Upper lobe of left lung (tissue), 6 donors: Measurements from ENCODE around the gene RGS7. TPM values are rescaled to one million over a fixed set of nuclear protein-coding genes. Genes with fewer than 3 reads are reported as not detected.
A peak's percentile ranks its signal among the peaks of the same experiment; 100 is the strongest.

Source experiments
- ATAC-seq, 2 donors: fragments of 200-7000 bp; cut with Tn5 transposase; one replicate each; pipeline ENCODE4 v1.9.1; 2022; ENCODE audit warnings: mild to moderate bottlenecking in 2 of 2, moderate library complexity in 2 of 2; ENCODE audit not compliant: low FRiP score in 2 of 2
- DNase-seq, 2 donors: peaks; one replicate each; pipeline ENCODE4 v3.0.0-alpha.2; 2019 to 2020
- H3K27ac ChIP-seq, 4 donors: fragments of 200-600 bp; sonication (generic); one replicate each; pipeline ENCODE4 v1.5.1; 2016 to 2019
- H3K27me3 ChIP-seq, 4 donors: fragments of 200-600 bp; sonication (generic); one replicate each; pipeline ENCODE4 v1.5.1; 2017 to 2019
- H3K36me3 ChIP-seq, 4 donors: fragments of 200-600 bp; sonication (generic); one replicate each; pipeline ENCODE4 v1.5.1; 2016 to 2019
- H3K4me1 ChIP-seq, 4 donors: fragments of 200-600 bp; sonication (generic); one replicate each; pipeline ENCODE4 v1.5.1; 2018 to 2019
- H3K4me3 ChIP-seq, 4 donors: fragments of 200-600 bp; sonication (generic); one replicate each; pipeline ENCODE4 v1.5.1; 2017 to 2019; ENCODE audit warnings: mild to moderate bottlenecking in 2 of 4, moderate library complexity in 1 of 4
- H3K9me3 ChIP-seq, 4 donors: fragments of 200-600 bp; sonication (generic); one replicate each; pipeline ENCODE4 v1.5.1; 2018 to 2019
- CTCF ChIP-seq, 6 experiments: fragments of 450-650 bp in 4 of 6; fragments of 200-600 bp in 2 of 6; sonication (generic) in 2 of 6; IDR thresholded peaks; one replicate each; pipeline ENCODE4 v1.5.1; 2016 to 2019; ENCODE audit warnings: antibody characterized with exemption in 6 of 6
- EP300 ChIP-seq, 4 donors: sonication (generic); formaldehyde crosslinking; IDR thresholded peaks; one replicate each; pipeline ENCODE4 v1.5.1; 2017; ENCODE audit warnings: antibody characterized with exemption in 4 of 4, control low read depth in 2 of 4
- POLR2A ChIP-seq, 4 donors: fragments of 450-650 bp; IDR thresholded peaks; one replicate each; pipeline ENCODE4 v1.5.1; 2016 to 2017; ENCODE audit warnings: antibody characterized with exemption in 4 of 4, mild to moderate bottlenecking in 2 of 4
- POLR2AphosphoS5 ChIP-seq, 2 donors: sonication (generic); formaldehyde crosslinking; IDR thresholded peaks; one replicate each; pipeline ENCODE4 v1.5.1; 2017; ENCODE audit warnings: antibody characterized with exemption in 2 of 2
- WGBS, 2 donors: methylation state at CpG; one replicate each; pipeline ENCODE4 v1.1.5; 2017 to 2018; 5-methylcytosine and 5-hydroxymethylcytosine counted together
- total RNA-seq, 6 donors: library from RNA; depleted of rRNA in 4 of 6; stranded (reverse); fragments of >200 nt in 4 of 6; gene quantifications; one replicate each; pipeline versions ENCODE4 v1.1.0 to v1.2.1, GENCODE V29; 2016 to 2021
- donor health status: DM: no; HTN: no; CAD: no; lungs with moderate emphysema.
- donor health status: DM: no; HTN: yes; CAD: no; lungs with severe emphysema.

RGS7 gene
- total RNA-seq, 6 donors from 2014 or later, result 0.15 TPM; not detected in 5

GRCh38 chr1:240968864-240969263 lies 388.1 kb downstream of the RGS7 start:
- H3K4me1 ChIP-seq, result no peaks in the 10 kb centered on the region
- no peaks in the 10 kb centered on the region for H3K36me3 ChIP-seq
- H3K27ac ChIP-seq, result no peak overlapping the region
- no peaks in the 10 kb centered on the region for H3K9me3 ChIP-seq
- WGBS, 2 donors, result 78 to 90% methylated on average over 5 of the region's 5 CpGs
- no peak for DNase-seq
- no peaks in the 10 kb centered on the region for H3K27me3 ChIP-seq
- no peak for ATAC-seq
- no peak for TF ChIP-seq EP300 (IDR thresholded peaks at IDR 0.05)
- H3K4me3 ChIP-seq, result no peak overlapping the region

GRCh38 chr1:240967070-240967724 lies 389.8 kb downstream of the RGS7 start:
- no peaks in the 10 kb centered on the region for H3K4me1 ChIP-seq
- H3K9me3 ChIP-seq, result no peaks in the 10 kb centered on the region
- no peak for ATAC-seq
- H3K36me3 ChIP-seq, result no peaks in the 10 kb centered on the region
- peak in 1 of 2 donors; percentile 27 for DNase-seq
- H3K27ac ChIP-seq, result no peak overlapping the region
- 63 to 78% methylated on average over 10 of the region's 10 CpGs for WGBS, 2 donors
- H3K4me3 ChIP-seq, result no peak overlapping the region
- TF ChIP-seq CTCF (IDR thresholded peaks at IDR 0.05) (peak in 2 of 6 experiments; percentile 28 to 32), EP300 (IDR thresholded peaks at IDR 0.05) (no peak), POLR2AphosphoS5 (IDR thresholded peaks at IDR 0.05) (no peak), POLR2A (IDR thresholded peaks at IDR 0.05) (no peak)
- no peaks in the 10 kb centered on the region for H3K27me3 ChIP-seq

GRCh38 chr1:240965581-240966091 lies 391.4 kb downstream of the RGS7 start:
- no peak for ATAC-seq

DNA sequence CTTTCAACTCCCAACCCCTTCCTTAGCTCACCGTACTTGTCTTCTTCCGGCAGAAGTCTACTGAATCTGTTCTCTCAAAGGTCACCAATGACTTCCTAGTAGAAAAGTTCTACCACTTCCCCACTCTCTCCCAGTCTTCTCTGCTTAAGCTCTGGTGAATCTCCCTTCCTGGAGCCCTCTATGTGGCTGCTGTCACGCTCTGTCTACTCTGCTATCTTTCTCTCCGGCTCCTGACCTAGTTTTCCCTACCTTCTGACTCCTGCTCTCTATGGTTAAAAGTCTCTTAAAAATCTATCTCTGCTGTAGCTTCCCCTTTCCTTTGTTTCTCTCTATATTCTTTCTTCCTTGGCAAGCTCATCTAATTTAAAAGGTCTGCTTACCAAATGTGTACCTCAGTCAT lies 394.9 kb downstream of the RGS7 start:
- H3K27me3 ChIP-seq, result no peaks in the 10 kb centered on the region
- DNase-seq (no peak), ATAC-seq (no peak)
- H3K4me3 ChIP-seq, result no peak overlapping the region
- H3K27ac ChIP-seq, result no peak overlapping the region
- no peaks in the 10 kb centered on the region for H3K36me3 ChIP-seq
- WGBS, 2 donors, result 80% methylated on average over 4 of the region's 4 CpGs
- H3K4me1 ChIP-seq, result no peaks in the 10 kb centered on the region
- no peaks in the 10 kb centered on the region for H3K9me3 ChIP-seq
- no peak for TF ChIP-seq CTCF (IDR thresholded peaks at IDR 0.05)
- TF ChIP-seq POLR2A (IDR thresholded peaks at IDR 0.05), result no peak
- TF ChIP-seq EP300 (IDR thresholded peaks at IDR 0.05), result no peak
- TF ChIP-seq POLR2AphosphoS5 (IDR thresholded peaks at IDR 0.05), result no peak

More at GRCh38 chr1:240965581-240966091, 391.4 kb downstream of the RGS7 start:
- DNase-seq, result no peak
- no peak for TF ChIP-seq POLR2A (IDR thresholded peaks at IDR 0.05)
- TF ChIP-seq POLR2AphosphoS5 (IDR thresholded peaks at IDR 0.05), result no peak
- no peak for TF ChIP-seq CTCF (IDR thresholded peaks at IDR 0.05)
- no peak for TF ChIP-seq EP300 (IDR thresholded peaks at IDR 0.05)
- Histone ChIP-seq H3K36me3 (no peaks in the 10 kb centered on the region), H3K27ac (no peak overlapping the region), H3K27me3 (no peaks in the 10 kb centered on the region), H3K4me1 (no peaks in the 10 kb centered on the region), H3K9me3 (no peaks in the 10 kb centered on the region), H3K4me3 (no peak overlapping the region)
- WGBS, 2 donors, result 31% methylated on average over 10 of the region's 10 CpGs

- no peaks in the 10 kb centered on the region for H3K9me3 ChIP-seq
- DNase-seq, result no peak
- H3K27me3 ChIP-seq, result no peaks in the 10 kb centered on the region
- no peak for TF ChIP-seq CTCF (IDR thresholded peaks at IDR 0.05)
- TF ChIP-seq EP300 (IDR thresholded peaks at IDR 0.05), result no peak
- no peak for TF ChIP-seq POLR2AphosphoS5 (IDR thresholded peaks at IDR 0.05)
- no peak for TF ChIP-seq POLR2A (IDR thresholded peaks at IDR 0.05)
- no peaks in the 10 kb centered on the region for H3K36me3 ChIP-seq
- H3K4me1 ChIP-seq, result no peaks in the 10 kb centered on the region
- WGBS, 2 donors, result 69% methylated on average over 2 of the region's 2 CpGs
- ATAC-seq, result no peak
- no peak overlapping the region for H3K4me3 ChIP-seq
- no peak overlapping the region for H3K27ac ChIP-seq
Measured at GRCh38 chr1:240956424-240956823, 400.6 kb downstream of the RGS7 start.
